ENCODE data around the gene SEMA5A. TPM values are rescaled to one million over a fixed set of nuclear protein-coding genes. Genes with fewer than 3 reads are reported as not detected.

SEMA5A gene
- total and polyA plus RNA-seq, 2 of the 8 experiments (the other 6 are each of a cell fraction or from before 2014, with no cell fraction given): 5.3 to 8.9 TPM

GRCh38 chr5:9035346-9035745 is 510.5 kb downstream of the SEMA5A start:
- Histone ChIP-seq H3K56ac (replicated peaks; ENCODE audit: insufficient read length, low read depth, low read length) (no peak overlapping the region), H3K4me1 (replicated peaks in 1 of 4; ENCODE audit: control insufficient read depth in 3 of 4, insufficient read depth in 4 of 4, low read length in 3 of 4) (peaks cover 0 to 5% (median 0%) of the 10 kb centered on the region in 4 experiments; a peak in 3 of 7 replicates), H3K23ac (ENCODE audit: insufficient read length) (peak overlapping the region; percentile 36), H3K79me1 (ENCODE audit: low read depth, low read length) (no peaks in the 10 kb centered on the region), H3K4me3 (ENCODE audit: extremely low read depth in 1 of 4, insufficient read depth in 2 of 4, low read depth in 3 of 4, low read length in 4 of 4) (no peak overlapping the region), H2BK12ac (ENCODE audit: low read depth, low read length) (no peak overlapping the region), H3K27me3 (replicated peaks in 1 of 4; ENCODE audit: control insufficient read depth in 3 of 4, extremely low read depth in 1 of 4, insufficient read depth in 3 of 4, low read length in 3 of 4) (no peaks in the 10 kb centered on the region; a peak in 1 of 7 replicates), H3K4ac (replicated peaks; ENCODE audit: insufficient read length, low read depth, low read length) (no peak overlapping the region), H3K18ac (ENCODE audit: extremely low read depth, low read length) (no peak overlapping the region), H2BK120ac (replicated peaks; ENCODE audit: low read depth, low read length) (no peak overlapping the region), H3K9ac (replicated peaks in 1 of 4; ENCODE audit: extremely low read depth in 1 of 4, low read depth in 3 of 4, low read length in 3 of 4) (no peak overlapping the region), H3K79me2 (ENCODE audit: control insufficient read depth in 1 of 2, insufficient read depth in 2 of 2, low read length in 2 of 2) (no peaks in the 10 kb centered on the region), H2AK5ac (ENCODE audit: low read depth, low read length) (no peak overlapping the region), H4K8ac (ENCODE audit: extremely low read depth, insufficient read depth, low read length) (no peak overlapping the region), H4K5ac (ENCODE audit: insufficient read length, low read depth, low read length) (no peak overlapping the region), H2BK20ac (ENCODE audit: low read length) (no peak overlapping the region), H3K14ac (ENCODE audit: insufficient read length) (no peak overlapping the region), H3K9me3 (ENCODE audit: insufficient read depth in 2 of 2, low read depth in 1 of 2, low read length in 1 of 2) (no peaks in the 10 kb centered on the region), H2BK15ac (ENCODE audit: low read length) (no peak overlapping the region), H3K4me2 (ENCODE audit: insufficient read depth in 1 of 2, low read depth in 2 of 2, low read length in 2 of 2) (no peak overlapping the region), H3K27ac (ENCODE audit: low read depth, low read length) (no peak overlapping the region), H4K20me1 (replicated peaks in 1 of 2; ENCODE audit: control insufficient read depth in 1 of 2, insufficient read depth in 2 of 2, low read length in 2 of 2) (no peaks in the 10 kb centered on the region), H3K36me3 (ENCODE audit: control insufficient read depth in 2 of 4, insufficient read depth in 4 of 4, low read length in 3 of 4) (no peaks in the 10 kb centered on the region), H3K23me2 (ENCODE audit: low read depth, low read length) (no peaks in the 10 kb centered on the region), H4K91ac (replicated peaks; ENCODE audit: insufficient read length, low read length) (no peak overlapping the region), H2AFZ (ENCODE audit: low read length) (no peak overlapping the region), H2BK5ac (ENCODE audit: low read depth, low read length) (no peak overlapping the region)
- POLR2A ChIA-PET (ENCODE audit: partially characterized antibody): no interaction called here
- FAIRE-seq (no peak), DNase-seq (ENCODE audit: low read depth in 1 of 2, low spot score in 2 of 2) (no peak)
- CTCF ChIA-PET (ENCODE audit: partially characterized antibody): interaction anchor here (0.6 to 1.5 kb wide), 2 partner anchors 43 to 695 kb away, joined by 3 to 4 read pairs; no protein-coding TSS in a partner anchor
- 85% methylated on average over 3 of the region's 3 CpGs; no CpG with 5 or more reads in 1 of the 2 experiments for WGBS, 2 experiments (ENCODE audit: extremely low coverage in 1 of 2, insufficient coverage in 1 of 2, insufficient read length in 1 of 2, insufficient replicate concordance in 2 of 2, low coverage in 1 of 2, low lambda C conversion rate in 2 of 2, missing lambda C conversion rate in 1 of 2)
- TF ChIP-seq NANOG (IDR thresholded peaks at IDR 0.05; ENCODE audit: insufficient read depth, low read depth, low read length, poor library complexity, severe bottlenecking) (no peak), CBX5 (IDR thresholded peaks at IDR 0.05; ENCODE audit: low read depth, low read length) (no peak), POLR2A (IDR thresholded peaks at IDR 0.05; ENCODE audit: control extremely low read depth in 1 of 2, low read depth in 2 of 2, low read length in 2 of 2) (no peak), JUN (IDR thresholded peaks at IDR 0.05; ENCODE audit: low read depth, low read length) (no peak), BACH1 (IDR thresholded peaks at IDR 0.05; ENCODE audit: low read length) (no peak), JUND (IDR thresholded peaks at IDR 0.05; ENCODE audit: low read length) (no peak), RNF2 (IDR thresholded peaks at IDR 0.05; ENCODE audit: borderline replicate concordance, low read depth, low read length, missing control alignments, poor library complexity, severe bottlenecking) (no peak), ZNF274 (IDR thresholded peaks at IDR 0.05; ENCODE audit: borderline replicate concordance, extremely low read depth, low read length) (no peak), BCL11A (IDR thresholded peaks at IDR 0.05; ENCODE audit: low read depth in 2 of 2, low read length in 2 of 2) (no peak), CHD2 (IDR thresholded peaks at IDR 0.05; ENCODE audit: low read length) (no peak), RBBP5 (IDR thresholded peaks at IDR 0.05; ENCODE audit: borderline replicate concordance, low read depth, low read length) (no peak), TEAD4 (IDR thresholded peaks at IDR 0.05; ENCODE audit: low read depth, low read length) (no peak)
- TF ChIP-seq, protein P1, sequence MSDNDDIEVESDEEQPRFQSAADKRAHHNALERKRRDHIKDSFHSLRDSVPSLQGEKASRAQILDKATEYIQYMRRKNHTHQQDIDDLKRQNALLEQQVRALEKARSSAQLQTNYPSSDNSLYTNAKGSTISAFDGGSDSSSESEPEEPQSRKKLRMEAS (IDR thresholded peaks at IDR 0.05): no peak

Data from H1 (cell line).